Esophagus squamous epithelium (tissue), 4 donors: ENCODE results near the gene UBC.
"Not testable (repeated sequence)": the region's sequence is repeated elsewhere in the genome, so short reads cannot be mapped to it uniquely, and the experiment has no call there.

Experiments
- POLR2A ChIP-seq, 4 donors: fragments of 450-650 bp; IDR thresholded peaks; one replicate each; pipeline ENCODE4 v1.6.1; 2017; ENCODE audit warnings: antibody characterized with exemption in 4 of 4, mild to moderate bottlenecking in 4 of 4, moderate library complexity in 3 of 4
- TF ChIP-seq, protein P1 (sequence below), 6 experiments: fragments of 450-650 bp in 4 of 6; fragments of 200-600 bp in 2 of 6; sonication (generic) in 2 of 6; IDR thresholded peaks; one replicate each; pipeline ENCODE4 v1.5.1; 2016 to 2019; ENCODE audit warnings: antibody characterized with exemption in 6 of 6, mild to moderate bottlenecking in 4 of 6, moderate library complexity in 4 of 6

DNA sequence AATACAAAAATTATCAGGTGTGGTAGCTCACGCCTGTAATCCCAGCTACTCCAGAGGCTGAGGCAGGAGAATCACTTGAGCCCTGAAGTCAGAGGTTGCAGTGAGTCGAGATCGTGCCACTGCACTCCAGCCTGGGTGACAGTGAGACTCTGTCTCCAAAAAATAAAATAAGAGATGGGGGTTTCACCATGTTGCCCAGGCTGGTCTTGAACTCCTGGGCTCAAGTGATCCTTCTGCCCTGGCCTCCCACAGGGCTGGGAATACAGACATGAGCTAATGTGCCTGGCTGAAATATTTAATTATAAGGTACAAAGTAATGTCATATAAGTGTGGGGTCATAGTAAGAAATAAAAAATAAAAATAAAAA lies 4.2 kb upstream of the UBC start:
- TF ChIP-seq, protein P1, sequence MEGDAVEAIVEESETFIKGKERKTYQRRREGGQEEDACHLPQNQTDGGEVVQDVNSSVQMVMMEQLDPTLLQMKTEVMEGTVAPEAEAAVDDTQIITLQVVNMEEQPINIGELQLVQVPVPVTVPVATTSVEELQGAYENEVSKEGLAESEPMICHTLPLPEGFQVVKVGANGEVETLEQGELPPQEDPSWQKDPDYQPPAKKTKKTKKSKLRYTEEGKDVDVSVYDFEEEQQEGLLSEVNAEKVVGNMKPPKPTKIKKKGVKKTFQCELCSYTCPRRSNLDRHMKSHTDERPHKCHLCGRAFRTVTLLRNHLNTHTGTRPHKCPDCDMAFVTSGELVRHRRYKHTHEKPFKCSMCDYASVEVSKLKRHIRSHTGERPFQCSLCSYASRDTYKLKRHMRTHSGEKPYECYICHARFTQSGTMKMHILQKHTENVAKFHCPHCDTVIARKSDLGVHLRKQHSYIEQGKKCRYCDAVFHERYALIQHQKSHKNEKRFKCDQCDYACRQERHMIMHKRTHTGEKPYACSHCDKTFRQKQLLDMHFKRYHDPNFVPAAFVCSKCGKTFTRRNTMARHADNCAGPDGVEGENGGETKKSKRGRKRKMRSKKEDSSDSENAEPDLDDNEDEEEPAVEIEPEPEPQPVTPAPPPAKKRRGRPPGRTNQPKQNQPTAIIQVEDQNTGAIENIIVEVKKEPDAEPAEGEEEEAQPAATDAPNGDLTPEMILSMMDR (IDR thresholded peaks at IDR 0.05) = not testable (repeated sequence)
- TF ChIP-seq POLR2A (IDR thresholded peaks at IDR 0.05) = not testable (repeated sequence)
